Stimulated activated CD8-positive, alpha-beta memory T cell treated with anti-CD3 and anti-CD28 coated beads, Interleukin-2, amount 100 ng/mL, for 48 hours (primary cell): ENCODE results near the gene SLC51B.
"Not testable (repeated sequence)": the region's sequence is repeated elsewhere in the genome, so short reads cannot be mapped to it uniquely, and the experiment has no call there.

Source experiments
- DNase-seq, 2 donors: peaks; one replicate each; pipeline ENCODE4 v3.0.0-alpha.2; 2020; ENCODE audit warnings: low read depth in 2 of 2

The SLC51B gene

DNA sequence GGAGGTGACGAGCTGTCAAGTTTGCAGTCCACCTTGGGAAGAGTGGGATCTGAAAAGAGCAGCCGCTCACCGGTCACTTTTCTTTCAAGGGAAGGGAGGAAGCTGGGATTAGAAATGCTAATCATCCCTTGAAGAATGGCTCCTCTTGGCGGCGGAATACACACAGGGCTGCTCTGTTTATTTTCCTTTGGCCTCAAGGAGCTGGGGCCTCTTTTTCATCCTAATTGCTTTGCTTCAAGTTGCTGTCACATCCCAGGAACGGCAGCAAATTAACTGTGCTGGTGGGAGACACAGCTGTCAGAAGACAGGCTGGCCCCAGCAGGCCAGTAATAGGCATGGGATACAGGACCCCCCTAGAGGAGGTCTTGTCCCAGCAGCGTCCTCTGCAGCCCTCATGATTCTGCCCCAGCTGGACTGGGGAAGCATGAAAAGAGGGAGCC lies 38.1 kb downstream of the SLC51B start:
- no peak for DNase-seq

- no peak for DNase-seq
Observed at GRCh38 chr15:65084500-65085206, 39.5 kb downstream of the SLC51B start.

GRCh38 chr15:65085207-65085753 lies 40.1 kb downstream of the SLC51B start:
- DNase-seq = no peak

- no peak for DNase-seq
Observed at GRCh38 chr15:65085990-65086679, 40.9 kb downstream of the SLC51B start.

- no peak for DNase-seq
Observed at GRCh38 chr15:65086680-65087111, 41.5 kb downstream of the SLC51B start.

DNA sequence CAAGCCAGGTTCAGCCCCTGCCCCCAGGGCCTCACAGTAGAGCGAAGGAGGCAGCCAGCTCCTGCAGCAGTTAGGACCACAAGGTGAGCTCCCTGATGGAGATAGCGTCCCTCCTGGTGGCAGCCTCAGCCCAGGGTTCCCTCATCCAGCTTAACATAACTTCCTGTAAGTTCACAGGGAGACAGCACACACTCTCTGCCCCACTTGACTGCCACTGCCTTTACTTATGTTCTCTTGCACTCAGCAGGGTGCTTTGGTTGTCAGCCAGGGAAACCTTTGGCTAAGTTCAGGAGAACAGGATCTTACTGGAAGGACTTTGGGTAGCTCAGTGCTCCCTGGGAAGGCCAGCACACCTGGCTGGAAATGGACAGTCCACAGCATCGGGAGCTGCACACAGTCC lies 42.2 kb downstream of the SLC51B start:
- no peak for DNase-seq

- no peak for DNase-seq
Observed at GRCh38 chr15:65087873-65088642, 42.9 kb downstream of the SLC51B start.

DNA sequence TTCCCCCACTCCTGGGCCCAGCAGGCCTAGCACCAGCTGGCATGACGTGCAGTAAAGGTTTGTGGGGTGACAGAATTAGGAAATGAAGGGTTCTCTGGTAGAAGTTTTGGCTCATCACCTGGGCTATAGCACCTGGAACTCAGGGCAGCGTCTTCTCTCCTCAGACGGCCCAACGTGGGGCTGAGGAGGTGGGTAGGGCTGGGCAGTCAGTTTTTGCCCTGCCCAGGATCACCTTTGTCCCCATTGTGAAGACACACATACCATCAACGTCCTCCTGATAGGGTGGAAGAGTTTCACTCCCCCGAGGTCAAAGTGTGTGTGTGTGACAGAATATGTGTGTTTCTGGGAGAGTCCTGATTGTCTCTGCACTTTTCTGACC lies 43.4 kb downstream of the SLC51B start:
- DNase-seq = no peak

DNA sequence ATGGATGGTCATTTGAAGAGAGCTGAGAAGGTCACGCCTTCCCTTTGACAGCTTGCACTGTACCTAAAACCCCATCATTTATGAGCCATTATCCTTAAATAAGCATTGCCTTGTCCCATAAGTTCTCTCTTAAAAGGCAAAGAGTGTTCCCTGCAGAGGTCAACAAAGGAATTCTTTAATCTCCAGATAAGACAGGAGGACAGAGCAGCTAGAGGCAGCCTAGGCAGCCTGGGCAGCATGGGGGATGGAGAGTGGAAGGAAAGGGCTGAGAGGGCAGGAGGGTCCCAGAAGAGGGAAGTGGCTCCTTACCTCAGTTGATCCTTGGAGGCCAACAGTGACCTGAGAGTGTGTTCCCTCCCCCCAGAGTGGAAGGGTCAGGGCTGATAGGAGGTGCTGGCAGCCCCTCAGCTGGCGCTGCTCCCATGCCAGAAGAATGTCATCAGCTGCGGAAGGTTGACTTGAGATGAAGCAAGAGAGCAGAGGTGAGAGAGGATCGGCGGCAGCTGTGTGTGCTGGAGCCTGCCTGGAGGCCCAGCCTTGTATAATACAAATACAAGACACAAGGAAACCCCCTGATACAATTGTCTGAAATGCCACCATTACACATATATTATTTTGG lies 44.1 kb downstream of the SLC51B start:
- no peak for DNase-seq

DNA sequence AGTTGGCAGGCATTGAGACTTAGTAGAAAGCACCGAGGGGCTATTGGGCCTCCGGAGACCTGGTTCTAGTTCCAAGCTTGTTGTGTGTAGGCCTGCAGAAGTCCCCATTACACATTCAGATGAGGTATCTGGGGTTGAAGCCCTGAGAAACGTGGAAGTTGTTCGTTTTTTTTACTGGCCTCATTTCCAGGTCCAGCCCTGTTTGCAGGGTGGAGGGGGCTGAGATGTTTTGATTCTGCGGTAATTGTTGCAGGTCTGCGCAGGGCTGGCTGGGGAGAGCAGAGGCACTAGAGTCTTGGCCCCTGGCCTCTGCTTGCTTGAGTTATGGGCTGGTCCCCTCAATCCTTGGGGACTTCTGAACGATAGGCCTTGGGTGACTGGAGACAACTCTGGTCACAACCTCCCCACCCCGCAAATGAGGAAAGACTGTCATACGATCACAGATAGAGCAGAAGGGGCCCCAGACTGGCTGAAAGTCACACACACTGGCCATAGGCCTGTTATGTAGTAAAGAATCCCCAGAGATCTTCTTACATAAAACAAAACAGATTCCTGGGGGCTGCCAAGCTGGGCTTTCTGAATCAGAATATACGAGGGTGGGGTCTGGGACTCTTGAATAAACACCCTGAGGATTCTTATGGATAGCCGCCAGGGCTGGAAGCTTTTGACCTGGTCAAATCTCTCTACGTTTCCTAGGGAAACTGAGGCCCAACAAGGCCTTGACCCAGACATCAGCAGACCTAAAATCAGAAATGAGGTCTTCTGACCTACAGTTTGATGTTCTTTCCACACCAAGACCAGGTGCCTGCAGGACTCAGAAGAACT lies 47.0 kb downstream of the SLC51B start:
- DNase-seq = no peak

GRCh38 chr15:65092911-65093792 lies 48.0 kb downstream of the SLC51B start:
- no peak for DNase-seq

- not testable (repeated sequence) for DNase-seq
Observed at GRCh38 chr15:65093793-65094170, 48.6 kb downstream of the SLC51B start.

- no peak for DNase-seq
Observed at GRCh38 chr15:65094294-65094995, 49.3 kb downstream of the SLC51B start.

DNA sequence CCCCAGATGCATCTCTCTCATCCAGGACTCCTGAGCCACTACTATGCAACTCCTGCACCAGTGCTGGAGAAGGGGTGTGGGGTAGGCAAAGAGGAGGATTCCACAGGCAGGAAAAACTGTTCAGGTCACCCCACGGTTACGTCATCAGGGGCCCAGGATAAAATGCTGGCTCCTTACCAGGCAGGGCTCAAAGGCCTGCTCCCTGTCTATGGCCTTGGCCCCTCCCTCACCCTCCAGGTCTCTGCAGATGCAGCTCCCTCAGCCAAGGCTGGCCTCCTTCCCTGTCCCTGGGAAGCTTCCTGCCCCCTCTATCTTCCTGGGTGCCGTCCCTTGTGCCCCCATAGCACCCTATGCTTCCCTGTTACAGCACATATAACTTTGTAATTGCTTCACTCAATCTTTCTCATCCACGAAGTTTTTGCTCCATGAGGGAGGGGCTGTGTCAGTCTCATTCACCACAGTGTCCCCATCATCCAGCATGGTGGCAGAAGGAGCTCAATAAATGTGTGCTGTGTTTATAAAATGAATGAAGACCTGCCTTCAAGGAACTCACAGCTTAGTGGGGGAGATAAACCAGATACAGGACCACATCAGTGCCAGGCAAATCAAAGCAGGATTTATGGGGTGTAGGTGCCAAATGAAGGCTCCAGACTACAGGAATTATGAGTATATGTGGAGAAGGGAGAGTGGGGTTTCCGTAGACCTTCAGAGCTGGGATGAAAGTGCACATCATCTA lies 50.0 kb downstream of the SLC51B start:
- DNase-seq = no peak

DNA sequence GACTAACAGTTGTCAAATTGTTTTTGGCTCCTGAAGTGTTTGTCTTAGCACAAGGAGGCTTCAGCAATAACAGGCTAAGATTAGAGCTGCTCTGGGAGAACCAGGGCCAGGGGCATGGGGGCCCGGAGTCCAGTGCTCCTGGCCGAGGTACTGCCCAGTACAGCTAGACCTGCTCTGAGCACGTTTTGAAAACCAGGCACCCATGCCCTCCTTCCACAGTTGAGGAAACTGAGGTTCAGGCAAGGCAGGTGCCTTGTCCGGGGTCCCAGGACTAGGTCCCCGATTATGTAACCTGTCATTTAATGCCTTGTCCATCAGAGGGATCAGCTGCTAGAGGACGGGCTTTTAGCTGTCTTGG lies 50.5 kb downstream of the SLC51B start:
- no peak for DNase-seq

DNA sequence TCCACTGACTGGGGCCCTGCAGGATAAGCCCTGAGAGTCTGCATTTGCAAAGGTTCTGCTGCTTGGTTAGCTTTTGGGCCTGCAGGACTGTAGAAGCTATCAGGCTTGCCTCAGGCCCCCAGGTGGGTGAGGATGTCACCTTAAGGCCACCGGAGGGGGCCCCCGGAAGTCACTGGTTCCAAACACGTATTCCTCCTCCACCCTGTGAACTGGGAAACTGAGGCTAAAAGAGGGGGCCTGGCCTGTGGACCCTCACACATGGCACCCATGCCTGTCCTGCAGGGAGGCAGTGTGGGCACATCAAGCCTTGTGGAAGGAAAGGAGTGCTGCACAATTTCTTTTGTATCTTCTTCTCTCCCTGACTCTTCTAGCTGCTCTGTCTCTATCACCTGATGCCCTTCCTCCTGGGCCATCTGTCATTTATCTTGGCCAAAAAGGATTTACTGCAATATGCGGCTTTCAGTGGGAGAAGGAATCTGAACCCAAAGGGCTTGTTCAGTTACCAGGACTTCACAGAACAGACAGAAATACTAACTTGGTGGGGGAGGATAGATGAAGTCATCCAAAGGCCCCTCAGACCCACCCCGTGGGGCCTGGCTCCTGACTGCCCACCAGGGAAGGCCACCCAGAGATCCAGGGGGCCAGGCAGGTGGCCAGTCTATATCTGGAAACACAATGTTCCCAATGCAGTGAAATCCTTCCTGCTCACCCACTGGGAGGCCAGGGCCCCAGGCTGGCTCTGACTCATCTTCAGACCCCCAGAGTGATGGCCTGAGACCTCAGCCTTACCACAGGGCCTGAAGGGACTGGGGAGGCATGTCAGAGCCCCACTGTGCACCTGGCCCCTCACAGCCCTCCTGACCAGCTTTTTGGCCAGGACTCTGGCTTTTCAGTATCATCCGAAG lies 51.5 kb downstream of the SLC51B start:
- DNase-seq = no peak

DNA sequence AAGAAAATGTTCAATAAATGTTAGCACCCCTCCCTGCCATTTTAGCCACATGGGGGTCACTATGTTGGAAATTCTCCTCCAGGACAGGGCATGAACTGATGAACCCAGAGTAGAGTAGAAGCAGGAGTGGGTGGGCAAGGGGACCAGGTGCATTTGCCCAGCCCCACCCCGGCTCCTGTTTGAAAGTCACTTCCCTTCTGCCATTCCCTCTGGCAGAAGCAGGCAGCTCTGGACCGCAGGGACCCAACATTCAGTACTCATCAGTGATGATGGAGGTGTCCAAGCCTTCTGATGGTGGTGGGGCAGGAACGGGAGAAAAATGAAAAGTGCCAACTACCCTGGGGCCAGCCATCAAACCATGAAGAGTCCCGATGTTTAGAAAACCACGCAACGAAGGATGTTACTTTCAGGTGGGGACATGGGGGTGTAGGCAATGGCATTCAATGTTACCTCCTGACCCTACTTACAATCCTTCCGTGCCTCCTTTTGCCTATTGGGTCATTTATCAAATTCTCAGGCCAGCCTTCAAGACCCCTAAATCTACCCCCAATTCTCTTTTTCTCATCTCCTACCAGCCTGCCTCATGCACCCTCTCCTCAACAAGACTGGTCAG lies 52.6 kb downstream of the SLC51B start:
- DNase-seq = no peak
